K562 (cell line): Measurements from ENCODE around the gene KIF27. TPM values are rescaled to one million over a fixed set of nuclear protein-coding genes. Genes with fewer than 3 reads are reported as not detected.

ENCODE experiments used
- CBX3 ChIP-seq, 2 experiments: IDR thresholded peaks; 1 replicate in 1 of 2; 2 replicates in 1 of 2; pipeline ENCODE4 v1.6.1; 2012; ENCODE audit warnings: inconsistent platforms in 2 of 2, low read length in 2 of 2, borderline replicate concordance in 1 of 2, control low read depth in 1 of 2
- EP400 ChIP-seq: fragments of 450-650 bp; IDR thresholded peaks from 2 replicates; pipeline ENCODE4 v1.6.1; 2017; ENCODE audit warnings: antibody characterized with exemption, mild to moderate bottlenecking, moderate library complexity
- MTA3 ChIP-seq: fragments of 450-650 bp; formaldehyde crosslinking; IDR thresholded peaks from 2 replicates; pipeline ENCODE4 v1.6.1; 2017; ENCODE audit warnings: mild to moderate bottlenecking, borderline replicate concordance
- NR2C1 ChIP-seq, 2 experiments: fragments of 450-650 bp; IDR thresholded peaks; 2 replicates each; pipeline ENCODE4 v1.6.1; 2017; ENCODE audit warnings: mild to moderate bottlenecking in 2 of 2, antibody characterized with exemption in 1 of 2, inconsistent platforms in 1 of 2, missing compliant biosample characterization in 1 of 2, missing genetic modification characterization in 1 of 2
- NR3C1 ChIP-seq: sonication (generic); formaldehyde crosslinking; IDR thresholded peaks from 2 replicates; pipeline ENCODE4 v1.8.1; 2022; ENCODE audit warnings: missing genetic modification reagents
- PHF8 ChIP-seq: fragments of 200-600 bp; sonication (generic); IDR thresholded peaks from 2 replicates; pipeline ENCODE4 v1.6.1; 2012; ENCODE audit warnings: mixed run types, mild to moderate bottlenecking, inconsistent platforms, low read length, moderate library complexity, borderline replicate concordance
- POLR2B ChIP-seq: fragments of 450-650 bp; IDR thresholded peaks from 2 replicates; pipeline ENCODE4 v1.6.1; 2018; ENCODE audit warnings: low read depth; ENCODE audit not compliant: partially characterized antibody
- RBM22 ChIP-seq: fragments of 200-400 bp; formaldehyde crosslinking; IDR thresholded peaks from 2 replicates; pipeline ENCODE4 v1.6.1; 2018; ENCODE audit warnings: low read length, low read depth; ENCODE audit not compliant: poor library complexity, severe bottlenecking
- SRF ChIP-seq, 2 experiments: fragments of 250-450, 450-650 bp in 1 of 2; sonication (Bioruptor Pico) in 1 of 2; sonication (generic) in 1 of 2; formaldehyde crosslinking; IDR thresholded peaks; 2 replicates each; pipeline versions ENCODE4 v1.5.0 to v1.5.1; 2020 to 2022; ENCODE audit warnings: mild to moderate bottlenecking in 1 of 2, missing genetic modification reagents in 1 of 2
- SUPT5H ChIP-seq: fragments of 450-650 bp; IDR thresholded peaks from 2 replicates; pipeline ENCODE4 v1.6.1; 2016
- TBL1XR1 ChIP-seq, 2 experiments: IDR thresholded peaks; 2 replicates each; pipeline ENCODE4 v1.6.1; 2012; ENCODE audit warnings: improper control_type of control experiment in 2 of 2, low read length in 2 of 2, mild to moderate bottlenecking in 1 of 2
- TEAD1 ChIP-seq, 2 experiments: fragments of 450-650 bp in 1 of 2; sonication (generic) in 1 of 2; formaldehyde crosslinking; IDR thresholded peaks; 2 replicates each; pipeline versions ENCODE4 v1.4.0 to v1.8.0; 2020 to 2022; ENCODE audit warnings: mild to moderate bottlenecking in 2 of 2, missing genetic modification reagents in 1 of 2
- ZNF766 ChIP-seq: fragments of 200-800 bp; sonication (Bioruptor generic); conservative IDR thresholded peaks from 2 replicates; pipeline ENCODE4 v1.6.1; 2016; ENCODE audit warnings: missing genetic modification characterization, missing compliant biosample characterization
- polyA plus RNA-seq, 8 experiments: library from polyadenylated mRNA; depleted of rRNA in 4 of 8; stranded (reverse) in 5 of 8; unstranded in 3 of 8; fragments of >200 nt; fragmentation: Nextera tagmentation in 2 of 8; fragmentation: Illumina TruSeq in 1 of 8; extraction: Ambion mirVana in 2 of 8; extraction: Trizol in 1 of 8; gene quantifications; 2 replicates each; pipeline versions ENCODE4 v1.2.1 to v1.2.3, GENCODE V29; 2011 to 2014; ENCODE audit warnings: inconsistent platforms in 1 of 8, missing spikeins in 1 of 8
- total RNA-seq, 7 experiments: library from RNA; depleted of rRNA in 6 of 7; stranded (reverse); fragments of >200 nt in 6 of 7; fragmentation: Illumina TruSeq in 2 of 7; extraction: Trizol in 2 of 7; gene quantifications; 2 replicates each; pipeline versions ENCODE4 v1.2.1 to v1.2.3, GENCODE V29; 2011 to 2021; ENCODE audit warnings: low replicate concordance in 1 of 7
- TF ChIP-seq, protein P1 (sequence below): fragments of 450-650 bp; IDR thresholded peaks from 2 replicates; pipeline ENCODE4 v1.6.1; 2018; ENCODE audit not compliant: partially characterized antibody
- TF ChIP-seq, protein P2 (sequence below): IDR thresholded peaks from 3 replicates; pipeline ENCODE4 v1.6.1; 2011; ENCODE audit warnings: borderline replicate concordance, mild to moderate bottlenecking, moderate library complexity; ENCODE audit not compliant: insufficient read length; ENCODE audit errors: extremely low read depth
- TF ChIP-seq, protein P3 (sequence below), 3 experiments: fragments of 200-800 bp in 1 of 3; sonication (Bioruptor generic) in 1 of 3; sonication (generic) in 1 of 3; formaldehyde crosslinking in 1 of 3; IDR thresholded peaks; 2 replicates each; pipeline versions ENCODE4 v1.6.1 to v1.8.0; 2016 to 2022; ENCODE audit warnings: mild to moderate bottlenecking in 2 of 3, missing compliant biosample characterization in 2 of 3, missing genetic modification characterization in 2 of 3, missing genetic modification reagents in 1 of 3

KIF27 gene
- total and polyA plus RNA-seq, 9 of the 15 experiments (the other 6 are each of a cell fraction or from before 2014, with no cell fraction given) = 0.32 to 2.4 (median 0.98) TPM

DNA sequence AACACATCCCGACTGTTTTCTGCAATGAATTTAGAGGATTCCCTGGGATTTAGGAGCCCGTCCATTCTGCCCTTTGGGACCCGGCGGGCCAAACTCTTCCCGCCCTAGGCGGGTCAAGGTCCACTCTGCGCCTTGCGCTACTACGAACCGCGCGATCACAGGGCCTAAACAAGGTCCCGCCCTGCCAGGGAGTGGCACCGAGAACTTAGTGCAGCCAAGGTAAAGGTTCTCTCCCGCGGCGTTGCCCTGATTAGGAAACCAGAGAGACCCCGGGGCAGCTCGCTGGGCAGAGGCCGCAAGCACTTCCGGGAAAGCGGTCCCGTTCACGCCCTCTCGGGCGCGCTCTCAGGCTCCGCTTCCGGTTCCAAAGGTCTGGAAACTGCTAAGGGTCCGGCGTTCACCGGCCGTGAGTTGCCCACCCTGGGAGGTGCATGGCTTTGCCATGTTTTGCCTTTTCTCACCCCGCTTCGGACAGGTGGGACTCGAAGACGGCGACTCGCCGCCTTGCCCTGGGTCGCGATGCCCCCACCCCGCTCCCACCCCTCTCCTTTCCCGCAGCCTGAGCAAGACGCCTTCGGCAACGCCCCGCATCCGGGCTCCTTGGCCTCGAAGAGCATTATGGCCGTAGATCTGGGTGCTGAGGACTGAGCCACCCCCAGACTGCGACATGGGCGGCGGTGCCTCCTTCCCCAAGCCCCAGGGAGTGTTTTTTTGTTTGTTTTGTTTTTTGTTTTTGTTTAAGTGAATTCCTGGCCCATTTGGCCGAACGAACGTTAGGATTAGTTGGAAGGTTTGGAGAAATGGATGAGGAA, 35.4 kb upstream of the KIF27 start (continued):
- TF ChIP-seq, protein P1, sequence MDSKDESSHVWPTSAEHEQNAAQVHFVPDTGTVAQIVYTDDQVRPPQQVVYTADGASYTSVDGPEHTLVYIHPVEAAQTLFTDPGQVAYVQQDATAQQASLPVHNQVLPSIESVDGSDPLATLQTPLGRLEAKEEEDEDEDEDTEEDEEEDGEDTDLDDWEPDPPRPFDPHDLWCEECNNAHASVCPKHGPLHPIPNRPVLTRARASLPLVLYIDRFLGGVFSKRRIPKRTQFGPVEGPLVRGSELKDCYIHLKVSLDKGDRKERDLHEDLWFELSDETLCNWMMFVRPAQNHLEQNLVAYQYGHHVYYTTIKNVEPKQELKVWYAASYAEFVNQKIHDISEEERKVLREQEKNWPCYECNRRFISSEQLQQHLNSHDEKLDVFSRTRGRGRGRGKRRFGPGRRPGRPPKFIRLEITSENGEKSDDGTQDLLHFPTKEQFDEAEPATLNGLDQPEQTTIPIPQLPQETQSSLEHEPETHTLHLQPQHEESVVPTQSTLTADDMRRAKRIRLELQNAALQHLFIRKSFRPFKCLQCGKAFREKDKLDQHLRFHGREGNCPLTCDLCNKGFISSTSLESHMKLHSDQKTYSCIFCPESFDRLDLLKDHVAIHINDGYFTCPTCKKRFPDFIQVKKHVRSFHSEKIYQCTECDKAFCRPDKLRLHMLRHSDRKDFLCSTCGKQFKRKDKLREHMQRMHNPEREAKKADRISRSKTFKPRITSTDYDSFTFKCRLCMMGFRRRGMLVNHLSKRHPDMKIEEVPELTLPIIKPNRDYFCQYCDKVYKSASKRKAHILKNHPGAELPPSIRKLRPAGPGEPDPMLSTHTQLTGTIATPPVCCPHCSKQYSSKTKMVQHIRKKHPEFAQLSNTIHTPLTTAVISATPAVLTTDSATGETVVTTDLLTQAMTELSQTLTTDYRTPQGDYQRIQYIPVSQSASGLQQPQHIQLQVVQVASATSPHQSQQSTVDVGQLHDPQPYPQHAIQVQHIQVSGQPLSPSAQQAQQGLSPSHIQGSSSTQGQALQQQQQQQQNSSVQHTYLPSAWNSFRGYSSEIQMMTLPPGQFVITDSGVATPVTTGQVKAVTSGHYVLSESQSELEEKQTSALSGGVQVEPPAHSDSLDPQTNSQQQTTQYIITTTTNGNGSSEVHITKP = peak; percentile 86
- TF ChIP-seq PHF8 (peak; percentile 91; the same call in 1 of the 2 replicates), TEAD1 (CRISPR knock-in tag; IDR thresholded peaks at IDR 0.05) (peak in 1 of 2 experiments; percentile 44; a peak in 1 of 4 replicates), MTA3 (0 out of 2 replicates have a peak, but pooled peaks have one; percentile 7), POLR2B (peak; percentile 37), CBX3 (IDR thresholded peaks at IDR 0.05; ENCODE audit: borderline replicate concordance in 1 of 2, low read length in 2 of 2) (no peak), SUPT5H (peak; percentile 72), TBL1XR1 (IDR thresholded peaks at IDR 0.05; ENCODE audit: low read length in 2 of 2) (no peak), SRF (CRISPR knock-in tag; IDR thresholded peaks at IDR 0.05) (no peak), NR3C1 (CRISPR knock-in tag) (no peak), ZNF766 (CRISPR knock-in tag) (peak; percentile 77; the same call in 1 of the 2 replicates), NR2C1 (IDR thresholded peaks at IDR 0.05) (peak; percentile 84), NR2C1 (tag; IDR thresholded peaks at IDR 0.05) (peak; percentile 82), RBM22 (peak; percentile 22), EP400 (peak; percentile 78)
- TF ChIP-seq, protein P2, sequence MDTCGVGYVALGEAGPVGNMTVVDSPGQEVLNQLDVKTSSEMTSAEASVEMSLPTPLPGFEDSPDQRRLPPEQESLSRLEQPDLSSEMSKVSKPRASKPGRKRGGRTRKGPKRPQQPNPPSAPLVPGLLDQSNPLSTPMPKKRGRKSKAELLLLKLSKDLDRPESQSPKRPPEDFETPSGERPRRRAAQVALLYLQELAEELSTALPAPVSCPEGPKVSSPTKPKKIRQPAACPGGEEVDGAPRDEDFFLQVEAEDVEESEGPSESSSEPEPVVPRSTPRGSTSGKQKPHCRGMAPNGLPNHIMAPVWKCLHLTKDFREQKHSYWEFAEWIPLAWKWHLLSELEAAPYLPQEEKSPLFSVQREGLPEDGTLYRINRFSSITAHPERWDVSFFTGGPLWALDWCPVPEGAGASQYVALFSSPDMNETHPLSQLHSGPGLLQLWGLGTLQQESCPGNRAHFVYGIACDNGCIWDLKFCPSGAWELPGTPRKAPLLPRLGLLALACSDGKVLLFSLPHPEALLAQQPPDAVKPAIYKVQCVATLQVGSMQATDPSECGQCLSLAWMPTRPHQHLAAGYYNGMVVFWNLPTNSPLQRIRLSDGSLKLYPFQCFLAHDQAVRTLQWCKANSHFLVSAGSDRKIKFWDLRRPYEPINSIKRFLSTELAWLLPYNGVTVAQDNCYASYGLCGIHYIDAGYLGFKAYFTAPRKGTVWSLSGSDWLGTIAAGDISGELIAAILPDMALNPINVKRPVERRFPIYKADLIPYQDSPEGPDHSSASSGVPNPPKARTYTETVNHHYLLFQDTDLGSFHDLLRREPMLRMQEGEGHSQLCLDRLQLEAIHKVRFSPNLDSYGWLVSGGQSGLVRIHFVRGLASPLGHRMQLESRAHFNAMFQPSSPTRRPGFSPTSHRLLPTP = no peak
- TF ChIP-seq, protein P3, sequence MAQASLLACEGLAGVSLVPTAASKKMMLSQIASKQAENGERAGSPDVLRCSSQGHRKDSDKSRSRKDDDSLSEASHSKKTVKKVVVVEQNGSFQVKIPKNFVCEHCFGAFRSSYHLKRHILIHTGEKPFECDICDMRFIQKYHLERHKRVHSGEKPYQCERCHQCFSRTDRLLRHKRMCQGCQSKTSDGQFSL (CRISPR knock-in tag; IDR thresholded peaks at IDR 0.05) = 0 out of 2 replicates have a peak, but pooled peaks have one; percentile 52
- TF ChIP-seq, protein P3 (tag; IDR thresholded peaks at IDR 0.05) = no peak
